Measurements from ENCODE around the gene PAWR.
"Not testable (repeated sequence)": the region's sequence is repeated elsewhere in the genome, so short reads cannot be mapped to it uniquely, and the experiment has no call there.

Gene PAWR

GRCh38 chr12:79547044-79547734, 143.6 kb downstream of the PAWR start:
- DNase-seq, result no peak

DNA sequence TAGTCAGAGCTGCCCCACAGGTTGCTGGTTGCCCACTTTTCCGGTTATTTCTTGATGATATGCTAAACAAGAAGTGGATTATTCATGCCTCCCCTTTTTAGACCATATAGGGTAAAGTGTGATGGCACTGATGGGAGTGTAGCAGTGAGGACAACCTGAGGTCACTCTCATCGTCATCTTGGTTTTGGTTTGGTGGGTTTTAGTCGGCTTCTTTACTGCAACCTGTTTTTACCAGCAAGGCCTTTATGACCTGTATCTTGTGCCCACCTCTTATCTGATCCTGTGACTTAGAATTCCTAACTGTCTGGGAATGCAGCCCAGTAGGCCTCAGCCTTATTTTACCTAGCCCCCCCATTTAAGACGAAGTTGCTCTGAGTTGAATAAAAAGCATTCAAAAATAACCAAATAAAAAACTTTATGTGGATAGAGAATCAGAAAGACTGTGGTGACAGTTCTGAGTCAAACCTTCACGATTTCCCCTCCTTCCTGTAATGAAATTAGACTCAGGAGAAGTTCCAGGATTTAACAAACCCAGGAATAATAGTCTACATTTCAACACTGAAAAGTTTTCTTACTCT, 144.2 kb downstream of the PAWR start:
- DNase-seq, result no peak

GRCh38 chr12:79544439-79544838, 146.3 kb downstream of the PAWR start:
- DNase-seq, result not testable (repeated sequence)

GRCh38 chr12:79537675-79538074, 153.1 kb downstream of the PAWR start:
- DNase-seq, result no peak

DNA sequence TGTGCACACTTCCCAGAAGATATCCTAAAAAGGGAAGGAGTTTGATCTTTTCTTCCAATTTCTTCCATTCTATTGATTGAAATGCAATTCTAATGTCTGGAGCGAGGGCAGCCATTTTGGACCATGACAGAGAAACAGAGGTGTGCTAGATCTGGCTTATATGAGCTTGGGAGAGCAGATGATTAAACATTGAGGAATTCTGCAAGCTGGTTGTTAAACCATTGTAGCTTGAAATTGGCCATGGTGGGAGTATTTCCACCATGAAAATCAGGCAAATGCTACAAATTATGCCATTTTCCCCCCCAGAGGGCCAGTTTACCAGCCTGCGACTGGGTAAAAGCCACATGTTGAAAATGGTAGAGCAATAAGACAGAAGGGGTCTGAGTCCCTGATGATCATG, 155.0 kb downstream of the PAWR start:
- no peak for DNase-seq

Measured in SHP77 (cell line).